ENCODE results near the gene AASS. TPM values are rescaled to one million over a fixed set of nuclear protein-coding genes. Genes with fewer than 3 reads are reported as not detected.
A peak's percentile ranks its signal among the peaks of the same experiment; 100 is the strongest.
"Not testable (repeated sequence)": the region's sequence is repeated elsewhere in the genome, so short reads cannot be mapped to it uniquely, and the experiment has no call there.

Gene AASS
- polyA plus RNA-seq, 2 donors = 4.3 to 6.0 TPM

GRCh38 chr7:122148081-122148480 lies 4.0 kb upstream of the AASS start:
- Histone ChIP-seq H3K4me3 (ENCODE audit: low read depth in 1 of 2, low read length in 2 of 2) (no peak overlapping the region), H3K4me1 (ENCODE audit: control insufficient read depth in 2 of 2, insufficient read depth in 2 of 2, low read length in 1 of 2) (no peaks in the 10 kb centered on the region), H3K36me3 (ENCODE audit: control insufficient read depth in 2 of 2, insufficient read depth in 2 of 2, low read length in 1 of 2) (no peaks in the 10 kb centered on the region), H3K9me3 (ENCODE audit: control insufficient read depth in 2 of 2, insufficient read depth in 1 of 2, low read depth in 1 of 2, low read length in 1 of 2) (no peaks in the 10 kb centered on the region), H3K27ac (ENCODE audit: low read depth in 2 of 2, low read length in 1 of 2) (no peak overlapping the region), H3K27me3 (ENCODE audit: control insufficient read depth in 1 of 2, insufficient read depth in 2 of 2, low read length in 2 of 2) (no peaks in the 10 kb centered on the region)
- 60 to 78% methylated on average over 3 of the region's 3 CpGs for WGBS, 2 donors

GRCh38 chr7:122145937-122146645 lies 2.0 kb upstream of the AASS start:
- no peaks in the 10 kb centered on the region for H3K9me3 ChIP-seq (ENCODE audit: control insufficient read depth in 2 of 2, insufficient read depth in 1 of 2, low read depth in 1 of 2, low read length in 1 of 2)
- no peaks in the 10 kb centered on the region for H3K27me3 ChIP-seq (ENCODE audit: control insufficient read depth in 1 of 2, insufficient read depth in 2 of 2, low read length in 2 of 2)
- H3K27ac ChIP-seq (ENCODE audit: low read depth in 2 of 2, low read length in 1 of 2) = no peak overlapping the region
- 69 to 79% methylated on average over 4 of the region's 4 CpGs for WGBS, 2 donors
- H3K36me3 ChIP-seq (ENCODE audit: control insufficient read depth in 2 of 2, insufficient read depth in 2 of 2, low read length in 1 of 2) = no peaks in the 10 kb centered on the region
- no peaks in the 10 kb centered on the region for H3K4me1 ChIP-seq (ENCODE audit: control insufficient read depth in 2 of 2, insufficient read depth in 2 of 2, low read length in 1 of 2)
- no peak overlapping the region for H3K4me3 ChIP-seq (ENCODE audit: low read depth in 1 of 2, low read length in 2 of 2)

GRCh38 chr7:122143376-122143750 lies 686 bp downstream of the AASS start:
- 1 to 2% methylated on average over 18 of the region's 18 CpGs for WGBS, 2 donors
- H3K4me1 ChIP-seq (ENCODE audit: control insufficient read depth in 2 of 2, insufficient read depth in 2 of 2, low read length in 1 of 2) = no peaks in the 10 kb centered on the region
- no peaks in the 10 kb centered on the region for H3K27me3 ChIP-seq (ENCODE audit: control insufficient read depth in 1 of 2, insufficient read depth in 2 of 2, low read length in 2 of 2)
- H3K36me3 ChIP-seq (ENCODE audit: control insufficient read depth in 2 of 2, insufficient read depth in 2 of 2, low read length in 1 of 2) = no peaks in the 10 kb centered on the region
- H3K27ac ChIP-seq (ENCODE audit: low read depth in 2 of 2, low read length in 1 of 2) = peak overlapping the region; percentile 92 to 94
- H3K9me3 ChIP-seq (ENCODE audit: control insufficient read depth in 2 of 2, insufficient read depth in 1 of 2, low read depth in 1 of 2, low read length in 1 of 2) = no peaks in the 10 kb centered on the region
- H3K4me3 ChIP-seq (ENCODE audit: low read depth in 1 of 2, low read length in 2 of 2) = peak overlapping the region; percentile 85 to 92

- no peaks in the 10 kb centered on the region for H3K27me3 ChIP-seq (ENCODE audit: control insufficient read depth in 1 of 2, insufficient read depth in 2 of 2, low read length in 2 of 2)
- H3K4me3 ChIP-seq (ENCODE audit: low read depth in 1 of 2, low read length in 2 of 2) = no peak overlapping the region
- H3K27ac ChIP-seq (ENCODE audit: low read depth in 2 of 2, low read length in 1 of 2) = no peak overlapping the region
- WGBS, 2 donors = 75 to 91% methylated on average over 1 of the region's 1 CpG
- H3K9me3 ChIP-seq (ENCODE audit: control insufficient read depth in 2 of 2, insufficient read depth in 1 of 2, low read depth in 1 of 2, low read length in 1 of 2) = no peaks in the 10 kb centered on the region
- no peaks in the 10 kb centered on the region for H3K36me3 ChIP-seq (ENCODE audit: control insufficient read depth in 2 of 2, insufficient read depth in 2 of 2, low read length in 1 of 2)
- no peaks in the 10 kb centered on the region for H3K4me1 ChIP-seq (ENCODE audit: control insufficient read depth in 2 of 2, insufficient read depth in 2 of 2, low read length in 1 of 2)
Measured at GRCh38 chr7:122140918-122141317, 3.1 kb downstream of the AASS start.

GRCh38 chr7:122137251-122138077 lies 6.6 kb downstream of the AASS start:
- 29 to 37% methylated on average over 5 of the region's 5 CpGs for WGBS, 2 donors
- Histone ChIP-seq H3K9me3 (ENCODE audit: control insufficient read depth in 2 of 2, insufficient read depth in 1 of 2, low read depth in 1 of 2, low read length in 1 of 2) (no peaks in the 10 kb centered on the region), H3K27ac (ENCODE audit: low read depth in 2 of 2, low read length in 1 of 2) (no peak overlapping the region), H3K4me3 (ENCODE audit: low read depth in 1 of 2, low read length in 2 of 2) (peak overlapping the region in 1 of 2 donors; percentile 39), H3K4me1 (ENCODE audit: control insufficient read depth in 2 of 2, insufficient read depth in 2 of 2, low read length in 1 of 2) (no peaks in the 10 kb centered on the region), H3K27me3 (ENCODE audit: control insufficient read depth in 1 of 2, insufficient read depth in 2 of 2, low read length in 2 of 2) (no peaks in the 10 kb centered on the region), H3K36me3 (ENCODE audit: control insufficient read depth in 2 of 2, insufficient read depth in 2 of 2, low read length in 1 of 2) (no peaks in the 10 kb centered on the region)

GRCh38 chr7:122136639-122137245 lies 7.3 kb downstream of the AASS start:
- peak overlapping the region in 1 of 2 donors; percentile 39 for H3K4me3 ChIP-seq (ENCODE audit: low read depth in 1 of 2, low read length in 2 of 2)
- no peaks in the 10 kb centered on the region for H3K4me1 ChIP-seq (ENCODE audit: control insufficient read depth in 2 of 2, insufficient read depth in 2 of 2, low read length in 1 of 2)
- 63 to 66% methylated on average over 1 of the region's 1 CpG for WGBS, 2 donors
- H3K27ac ChIP-seq (ENCODE audit: low read depth in 2 of 2, low read length in 1 of 2) = peak overlapping the region in 1 of 2 donors; percentile 28
- H3K36me3 ChIP-seq (ENCODE audit: control insufficient read depth in 2 of 2, insufficient read depth in 2 of 2, low read length in 1 of 2) = no peaks in the 10 kb centered on the region
- H3K27me3 ChIP-seq (ENCODE audit: control insufficient read depth in 1 of 2, insufficient read depth in 2 of 2, low read length in 2 of 2) = no peaks in the 10 kb centered on the region
- no peaks in the 10 kb centered on the region for H3K9me3 ChIP-seq (ENCODE audit: control insufficient read depth in 2 of 2, insufficient read depth in 1 of 2, low read depth in 1 of 2, low read length in 1 of 2)

- no peaks in the 10 kb centered on the region for H3K36me3 ChIP-seq (ENCODE audit: control insufficient read depth in 2 of 2, insufficient read depth in 2 of 2, low read length in 1 of 2)
- H3K27me3 ChIP-seq (ENCODE audit: control insufficient read depth in 1 of 2, insufficient read depth in 2 of 2, low read length in 2 of 2) = no peaks in the 10 kb centered on the region
- no peak overlapping the region for H3K4me3 ChIP-seq (ENCODE audit: low read depth in 1 of 2, low read length in 2 of 2)
- 31 to 53% methylated on average over 3 of the region's 3 CpGs for WGBS, 2 donors
- no peak overlapping the region for H3K27ac ChIP-seq (ENCODE audit: low read depth in 2 of 2, low read length in 1 of 2)
- no peaks in the 10 kb centered on the region for H3K9me3 ChIP-seq (ENCODE audit: control insufficient read depth in 2 of 2, insufficient read depth in 1 of 2, low read depth in 1 of 2, low read length in 1 of 2)
- no peaks in the 10 kb centered on the region for H3K4me1 ChIP-seq (ENCODE audit: control insufficient read depth in 2 of 2, insufficient read depth in 2 of 2, low read length in 1 of 2)
Measured at GRCh38 chr7:122136078-122136477, 8.0 kb downstream of the AASS start.

- no peaks in the 10 kb centered on the region for H3K27me3 ChIP-seq (ENCODE audit: control insufficient read depth in 1 of 2, insufficient read depth in 2 of 2, low read length in 2 of 2)
- no peak overlapping the region for H3K4me3 ChIP-seq (ENCODE audit: low read depth in 1 of 2, low read length in 2 of 2)
- H3K4me1 ChIP-seq (ENCODE audit: control insufficient read depth in 2 of 2, insufficient read depth in 2 of 2, low read length in 1 of 2) = no peaks in the 10 kb centered on the region
- H3K9me3 ChIP-seq (ENCODE audit: control insufficient read depth in 2 of 2, insufficient read depth in 1 of 2, low read depth in 1 of 2, low read length in 1 of 2) = no peaks in the 10 kb centered on the region
- no peaks in the 10 kb centered on the region for H3K36me3 ChIP-seq (ENCODE audit: control insufficient read depth in 2 of 2, insufficient read depth in 2 of 2, low read length in 1 of 2)
- no peak overlapping the region for H3K27ac ChIP-seq (ENCODE audit: low read depth in 2 of 2, low read length in 1 of 2)
- 57 to 74% methylated on average over 4 of the region's 4 CpGs for WGBS, 2 donors
Measured at GRCh38 chr7:122135275-122135674, 8.8 kb downstream of the AASS start.

- 91 to 92% methylated on average over 3 of the region's 3 CpGs for WGBS, 2 donors
- H3K36me3 ChIP-seq (ENCODE audit: control insufficient read depth in 2 of 2, insufficient read depth in 2 of 2, low read length in 1 of 2); H3K27ac ChIP-seq (ENCODE audit: low read depth in 2 of 2, low read length in 1 of 2); H3K4me3 ChIP-seq (ENCODE audit: low read depth in 1 of 2, low read length in 2 of 2); H3K27me3 ChIP-seq (ENCODE audit: control insufficient read depth in 1 of 2, insufficient read depth in 2 of 2, low read length in 2 of 2); H3K9me3 ChIP-seq (ENCODE audit: control insufficient read depth in 2 of 2, insufficient read depth in 1 of 2, low read depth in 1 of 2, low read length in 1 of 2); H3K4me1 ChIP-seq (ENCODE audit: control insufficient read depth in 2 of 2, insufficient read depth in 2 of 2, low read length in 1 of 2): not testable (repeated sequence)
Measured at GRCh38 chr7:122134793-122135192, 9.3 kb downstream of the AASS start.
